RCC 7860 (cell line): ENCODE measurements around the gene PATZ1.

Experiments
- DNase-seq: peaks from one replicate; pipeline ENCODE4 v3.0.0-alpha.2; 2015; ENCODE audit warnings: low spot score
- FAIRE-seq: peaks from 2 replicates; lab custom pipeline; 2012; peaks lifted over from hg19 to GRCh38; lab: Jason Lieb, UNC

PATZ1 gene

DNA sequence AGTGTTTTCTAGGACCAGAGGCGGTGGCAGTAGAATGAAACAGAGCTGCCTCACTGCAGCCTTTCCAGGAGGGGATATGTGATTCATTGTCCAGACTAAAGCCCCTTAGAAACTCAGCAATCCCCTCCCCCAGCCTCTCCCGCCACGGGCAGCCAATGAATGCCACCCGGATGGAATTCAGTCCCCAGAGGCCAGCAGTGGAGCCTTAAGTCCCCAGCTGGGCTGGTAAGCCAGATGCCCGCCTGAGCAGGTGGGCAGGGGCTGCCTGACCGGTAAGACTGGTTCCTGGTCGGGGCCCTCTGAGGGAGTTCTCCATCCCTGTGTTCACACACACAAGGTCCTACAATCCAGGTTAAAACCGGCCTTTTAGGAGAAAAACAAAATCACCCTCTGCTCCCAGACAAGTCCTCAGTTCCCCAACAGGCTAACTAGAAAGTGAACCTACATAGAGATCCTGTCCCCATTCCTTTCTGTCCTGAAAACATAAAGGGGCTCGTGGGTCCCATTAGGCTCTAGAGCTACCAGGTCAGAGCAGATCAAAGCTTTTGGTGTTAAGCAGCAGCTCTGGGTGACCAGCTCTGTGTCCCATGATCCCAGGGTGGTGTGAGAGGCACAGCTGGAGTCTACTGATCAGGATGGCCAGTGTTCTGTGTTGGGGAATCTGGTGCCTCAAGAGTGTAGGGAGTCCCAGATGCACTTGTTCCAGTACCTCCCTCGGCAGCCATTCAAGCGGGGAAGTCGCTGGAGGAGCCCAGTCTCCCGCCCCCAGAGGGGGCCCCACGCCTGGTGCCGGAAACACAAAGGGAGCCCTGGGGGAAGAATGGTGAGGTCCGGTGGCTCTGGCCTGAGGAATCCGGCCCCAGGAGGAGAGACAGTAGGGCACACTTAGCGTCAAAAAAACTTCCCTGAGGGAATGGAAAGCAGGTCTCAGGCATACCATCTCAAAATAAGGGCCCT lies 2.6 kb downstream of the PATZ1 start:
- DNase-seq (no peak), FAIRE-seq (no peak)

DNA sequence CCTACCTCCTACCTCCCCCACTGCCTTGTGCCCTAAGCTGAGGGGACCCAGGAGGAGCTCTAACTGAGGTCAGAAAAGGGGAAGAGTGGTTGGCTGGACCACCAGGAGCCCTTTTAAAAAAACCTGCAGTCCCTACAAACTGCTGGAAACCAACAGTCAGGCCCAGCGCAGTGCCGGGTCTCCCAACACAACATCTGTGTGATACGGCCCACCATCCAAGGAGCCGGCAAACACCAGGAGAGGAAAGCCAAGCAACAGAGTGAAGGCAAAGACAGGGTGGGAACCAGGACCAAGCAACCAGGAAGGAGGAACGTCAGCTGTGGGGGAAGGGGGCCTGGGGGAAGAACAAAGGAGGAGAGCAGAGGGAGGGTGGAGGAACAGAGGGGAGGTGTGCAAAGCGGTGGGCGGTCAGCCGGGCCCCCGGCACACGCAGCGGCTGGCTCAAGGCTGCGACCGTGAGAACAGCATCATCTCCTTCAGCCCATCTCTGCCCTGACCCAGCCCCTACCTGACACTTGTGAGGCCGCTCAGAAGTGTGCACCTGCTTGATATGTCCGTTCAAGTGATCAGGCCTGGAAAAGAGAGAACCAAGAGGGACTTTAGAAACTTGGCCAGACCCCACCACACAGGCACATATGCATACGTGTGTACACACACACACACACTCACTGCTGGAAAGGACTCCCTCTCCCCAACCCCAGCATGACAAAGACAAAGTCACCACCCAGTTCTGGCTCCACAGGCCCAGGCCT lies 3.6 kb downstream of the PATZ1 start:
- DNase-seq (no peak), FAIRE-seq (no peak)

DNA sequence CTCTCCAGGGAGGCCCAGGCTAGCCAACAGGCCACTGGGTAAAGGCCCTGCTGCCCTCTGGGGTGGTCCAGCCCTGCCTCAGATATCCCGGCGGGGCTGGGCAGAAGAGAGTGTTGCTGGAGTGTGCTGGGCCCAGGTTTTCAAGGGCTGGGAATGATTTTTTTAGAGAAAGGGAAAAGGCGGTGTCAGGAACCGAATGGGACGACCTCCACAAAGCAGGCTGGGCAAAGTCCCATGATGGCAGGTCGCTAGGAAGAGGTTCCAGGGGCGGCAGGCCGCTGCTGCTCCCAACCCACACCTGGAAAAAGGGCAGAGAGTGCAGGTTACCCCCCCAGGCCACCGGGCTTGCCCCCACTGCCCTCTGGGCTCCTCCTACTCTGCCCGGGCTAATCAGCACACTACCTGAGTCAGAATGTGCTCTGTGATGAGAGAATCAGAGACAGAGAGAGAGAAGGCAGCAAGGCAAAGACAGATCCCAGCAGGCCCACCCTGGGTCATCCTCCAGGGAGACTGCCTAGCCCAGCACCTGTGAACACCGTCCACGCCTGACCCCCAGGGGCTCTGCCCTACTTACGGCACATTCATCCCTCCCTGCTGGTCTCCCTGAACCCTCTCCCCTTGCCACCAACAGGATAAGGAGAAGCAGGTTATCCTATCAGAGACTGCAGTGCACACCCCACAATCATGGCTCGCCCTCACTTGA lies 4.6 kb downstream of the PATZ1 start:
- DNase-seq, result no peak
- FAIRE-seq, result no peak

DNA sequence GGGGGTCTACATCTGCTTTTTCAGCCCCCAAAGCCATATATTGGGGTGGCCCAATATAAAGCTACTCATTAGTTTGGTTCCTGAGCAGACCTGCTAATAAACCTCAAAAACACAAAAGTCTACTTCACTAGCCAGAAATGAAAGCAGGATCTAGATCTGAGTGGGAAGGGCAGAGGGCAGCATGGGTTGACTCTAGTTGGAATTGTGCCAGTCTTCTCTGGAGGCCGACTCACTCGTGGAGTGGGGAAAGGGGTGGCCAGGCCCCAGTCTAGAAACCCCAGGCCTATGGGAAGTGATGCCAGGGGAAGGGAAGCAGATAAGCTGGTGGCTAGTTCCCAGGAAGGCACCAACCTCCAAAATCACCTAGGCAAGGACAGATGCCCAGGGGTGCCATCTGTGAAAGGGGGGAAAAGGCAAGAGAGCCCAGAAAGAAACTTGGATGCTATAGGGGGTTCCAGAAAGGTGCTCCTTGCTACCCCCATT lies 5.3 kb downstream of the PATZ1 start:
- FAIRE-seq, result no peak
- DNase-seq, result no peak

DNA sequence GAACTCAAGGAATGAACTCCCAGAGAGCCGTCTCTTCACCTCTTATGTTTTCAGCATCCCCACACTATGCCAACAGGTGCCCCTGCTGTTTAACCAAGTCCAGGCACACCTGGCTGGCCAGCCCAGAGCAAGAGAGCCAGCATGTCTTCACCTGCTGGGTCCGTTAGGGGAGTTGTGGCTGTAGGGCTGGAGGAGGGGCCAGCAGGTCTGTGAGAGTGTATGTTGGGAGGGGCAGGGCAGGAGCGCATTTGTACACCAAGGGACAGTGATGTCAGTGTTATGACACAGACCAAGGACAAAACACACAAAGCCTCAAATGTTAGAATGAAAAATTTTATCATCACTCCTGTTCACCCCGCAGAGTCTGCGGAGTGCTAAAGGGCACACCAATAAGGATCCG lies 5.8 kb downstream of the PATZ1 start:
- DNase-seq, result no peak
- no peak for FAIRE-seq

DNA sequence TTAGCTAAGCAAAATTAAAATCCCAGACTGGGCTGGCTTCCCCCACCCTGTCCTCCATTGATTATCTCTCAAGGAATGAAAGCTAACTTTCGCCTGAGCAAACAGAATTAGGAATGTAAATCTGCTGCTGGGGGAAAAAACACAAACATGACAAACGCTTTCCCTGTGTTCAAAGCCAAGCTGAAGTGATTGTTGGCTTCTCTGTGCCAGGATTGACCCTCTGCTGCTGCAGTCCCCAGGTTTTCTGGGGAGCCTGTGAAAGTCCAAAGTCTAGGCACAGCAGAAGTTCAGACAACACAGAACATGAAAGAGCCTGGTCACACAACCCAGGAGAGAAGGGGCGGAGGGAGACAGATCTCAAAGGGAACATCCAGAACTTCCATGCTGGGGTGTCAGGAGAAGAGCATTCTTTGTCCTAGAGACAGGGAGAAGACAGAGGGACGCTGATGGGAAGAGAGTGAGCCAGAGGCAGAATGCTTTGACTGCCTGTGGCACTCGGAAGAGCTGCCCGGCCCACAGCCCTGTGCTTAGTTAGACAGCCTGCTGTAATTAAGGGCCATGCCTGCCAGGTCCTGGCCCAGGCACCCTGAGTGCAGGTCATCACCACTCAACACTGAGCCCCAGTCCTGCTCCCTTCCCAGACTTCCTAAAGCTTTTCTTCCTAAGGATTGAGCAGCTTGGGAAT lies 6.9 kb downstream of the PATZ1 start:
- FAIRE-seq (no peak), DNase-seq (no peak)

DNA sequence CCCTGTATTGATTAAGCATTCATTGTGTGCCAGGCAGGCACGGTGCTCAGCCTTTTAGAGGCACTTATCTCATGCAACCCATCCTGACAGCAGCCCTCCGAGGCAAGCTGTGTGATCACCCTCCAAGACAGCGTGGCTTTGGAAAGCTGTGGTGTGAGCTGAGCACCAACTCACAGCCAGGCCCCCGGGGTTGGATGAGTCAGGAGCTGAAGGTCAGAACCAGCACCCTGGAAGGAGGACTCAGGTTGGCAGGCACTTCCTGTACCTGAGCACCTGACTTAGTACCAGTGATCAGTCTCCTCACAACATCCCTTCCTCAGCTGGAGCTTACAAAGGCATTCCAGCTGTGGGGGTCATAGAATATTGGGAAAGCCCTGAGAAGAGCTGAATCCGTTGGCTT lies 9.0 kb downstream of the PATZ1 start:
- DNase-seq, result no peak
- FAIRE-seq, result no peak

DNA sequence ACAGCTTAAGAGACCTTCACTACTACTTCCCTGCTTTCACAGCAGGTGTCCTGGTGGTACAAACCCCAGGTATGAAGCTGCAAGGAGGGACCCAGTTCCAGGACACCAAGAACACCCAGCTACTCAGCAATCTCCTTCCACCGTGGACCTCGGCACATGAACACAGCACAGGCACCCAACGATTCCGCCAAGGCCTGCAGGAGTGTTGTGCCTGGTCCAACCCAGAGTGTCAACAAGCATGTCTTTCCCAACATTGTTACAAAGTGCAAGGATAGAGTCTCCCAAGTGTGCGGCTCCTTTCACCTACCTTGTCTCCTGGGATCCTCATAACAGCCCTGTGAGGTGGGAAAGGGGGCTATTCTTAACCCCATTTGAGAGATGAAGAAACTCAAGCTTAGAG lies 11.8 kb downstream of the PATZ1 start:
- DNase-seq, result no peak
- FAIRE-seq, result no peak

DNA sequence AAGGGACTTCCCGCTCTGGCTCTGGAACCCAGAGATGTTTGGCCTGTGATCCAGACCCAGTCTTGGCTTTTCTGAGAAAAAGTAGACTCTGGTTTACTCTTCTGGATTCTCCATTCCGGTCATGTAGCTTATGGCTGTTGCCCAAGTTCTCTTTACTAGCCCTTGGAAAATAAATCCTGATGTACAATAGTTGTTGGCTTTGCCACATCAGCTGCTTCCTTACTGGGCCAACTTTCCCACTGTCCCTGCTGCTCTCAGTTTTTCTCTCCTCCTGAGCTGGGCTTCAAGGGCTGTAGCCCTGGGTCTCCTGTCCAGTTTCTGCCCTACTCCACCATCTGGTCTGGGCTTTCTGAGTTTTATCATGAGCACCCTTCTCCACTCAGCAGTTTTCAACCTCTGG lies 12.5 kb downstream of the PATZ1 start:
- FAIRE-seq (no peak), DNase-seq (no peak)

DNA sequence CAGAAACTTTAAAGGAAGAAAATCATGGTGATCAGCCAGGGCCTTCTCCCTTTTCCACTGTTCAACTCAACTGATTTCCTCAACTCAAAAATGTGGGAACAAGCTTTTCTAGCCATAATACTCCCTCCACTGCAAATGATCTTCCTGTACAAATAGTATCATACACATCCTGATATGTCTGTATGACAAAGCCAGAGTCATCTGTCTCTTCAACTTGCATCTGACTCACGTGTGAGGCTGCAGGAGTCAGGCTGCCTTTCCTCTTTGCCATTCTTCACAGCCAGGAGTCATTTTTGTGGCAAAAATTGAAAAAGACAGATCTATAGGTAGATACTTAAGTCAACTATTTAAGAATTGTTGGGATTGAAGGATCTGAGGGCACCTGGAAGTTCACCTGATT lies 13.3 kb downstream of the PATZ1 start:
- FAIRE-seq (no peak), DNase-seq (no peak)

DNA sequence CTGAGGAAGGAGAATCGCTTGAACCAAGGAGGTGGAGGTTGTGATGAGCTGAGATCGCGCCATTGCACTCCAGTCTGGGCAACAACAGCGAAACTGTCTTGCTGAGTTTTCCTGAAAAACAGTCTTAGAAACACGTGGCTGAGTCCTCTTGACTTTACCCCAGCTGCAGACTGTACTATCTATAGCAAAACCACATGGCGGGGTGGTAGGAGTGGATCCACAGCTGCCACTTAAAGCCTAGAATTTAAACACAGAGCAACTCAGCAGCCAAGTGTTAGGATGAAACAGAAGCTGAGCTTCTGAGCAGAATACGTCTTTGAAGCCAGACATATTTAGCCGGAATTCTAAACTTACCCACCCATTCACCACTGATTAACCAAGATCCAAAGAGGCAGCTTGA lies 14.1 kb downstream of the PATZ1 start:
- FAIRE-seq (no peak), DNase-seq (no peak)

DNA sequence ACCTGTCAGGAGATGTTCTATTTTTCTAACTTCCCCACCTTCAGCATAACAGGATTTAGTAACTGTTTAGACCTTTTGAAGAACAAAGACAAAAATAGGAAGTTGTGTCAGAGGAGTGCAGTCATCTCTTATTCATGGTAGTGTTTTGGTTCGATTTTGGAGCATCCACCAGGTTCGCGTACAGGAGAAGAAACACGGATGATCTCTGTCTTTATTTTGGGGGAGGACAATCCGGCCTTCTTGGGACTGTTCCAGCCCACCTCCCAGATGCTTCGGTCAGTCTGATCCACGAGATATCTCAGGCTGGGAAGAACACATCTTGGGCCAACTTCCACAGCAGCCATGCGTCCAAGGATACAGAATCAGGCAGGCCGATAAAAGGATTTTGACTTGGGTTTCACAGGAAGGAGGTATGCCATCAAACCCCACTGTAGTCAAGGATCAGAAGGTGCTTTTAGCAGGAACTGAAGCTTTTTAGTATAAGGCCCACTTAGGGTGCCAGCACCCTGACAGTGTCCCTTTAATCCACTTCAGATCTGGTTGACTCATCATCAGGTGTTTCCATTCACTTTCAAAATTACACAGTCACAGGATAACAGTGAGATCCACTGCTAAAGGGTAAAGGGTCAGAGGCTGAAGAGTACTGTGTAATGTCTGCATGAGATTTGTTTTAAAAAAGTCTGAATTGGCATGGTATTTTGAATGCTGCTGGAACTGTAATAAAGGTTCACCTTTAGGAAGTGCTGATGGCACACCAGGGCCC lies 16.5 kb downstream of the PATZ1 start:
- FAIRE-seq, result no peak
- no peak for DNase-seq

DNA sequence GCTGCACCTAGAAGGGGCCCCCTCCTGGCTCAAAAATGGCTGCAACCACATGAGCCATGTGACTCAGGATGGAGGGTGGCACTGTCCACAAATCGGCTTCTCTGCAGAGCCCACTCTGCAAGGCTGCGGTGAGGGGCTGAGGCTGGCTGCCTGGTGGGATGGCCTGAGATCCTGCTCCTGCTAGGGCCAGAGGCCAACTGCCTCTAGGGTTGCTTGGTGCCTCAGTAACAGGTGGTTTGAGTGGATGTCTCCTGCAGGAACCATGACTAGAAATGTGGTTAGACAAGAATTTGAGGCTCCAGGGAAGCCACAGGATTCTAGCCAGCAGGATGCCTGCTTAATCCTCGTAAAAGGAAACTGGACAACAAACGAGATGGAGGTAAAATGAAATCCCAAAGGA lies 17.1 kb downstream of the PATZ1 start:
- no peak for FAIRE-seq
- DNase-seq, result no peak

DNA sequence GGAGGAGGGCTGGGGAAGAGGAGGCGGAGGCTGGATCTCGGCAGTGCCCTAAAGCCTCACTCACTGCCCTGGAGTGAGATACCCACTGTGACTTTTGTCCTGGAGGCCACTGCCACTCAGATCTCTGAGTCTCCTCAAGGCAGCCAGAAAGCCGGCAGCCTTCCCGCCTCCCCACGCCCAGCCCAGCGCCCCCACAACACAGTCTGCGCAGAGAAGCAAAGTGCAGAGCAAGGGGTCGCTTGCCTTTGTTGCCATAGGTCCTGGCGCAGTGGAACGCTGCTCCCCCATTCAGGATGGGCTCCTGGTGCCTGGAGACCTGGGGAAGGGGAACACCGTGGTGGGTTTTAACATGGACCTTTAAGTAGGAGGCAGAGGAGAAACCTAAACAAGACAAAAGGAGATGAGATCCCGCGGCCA lies 17.6 kb downstream of the PATZ1 start:
- no peak for FAIRE-seq

DNA sequence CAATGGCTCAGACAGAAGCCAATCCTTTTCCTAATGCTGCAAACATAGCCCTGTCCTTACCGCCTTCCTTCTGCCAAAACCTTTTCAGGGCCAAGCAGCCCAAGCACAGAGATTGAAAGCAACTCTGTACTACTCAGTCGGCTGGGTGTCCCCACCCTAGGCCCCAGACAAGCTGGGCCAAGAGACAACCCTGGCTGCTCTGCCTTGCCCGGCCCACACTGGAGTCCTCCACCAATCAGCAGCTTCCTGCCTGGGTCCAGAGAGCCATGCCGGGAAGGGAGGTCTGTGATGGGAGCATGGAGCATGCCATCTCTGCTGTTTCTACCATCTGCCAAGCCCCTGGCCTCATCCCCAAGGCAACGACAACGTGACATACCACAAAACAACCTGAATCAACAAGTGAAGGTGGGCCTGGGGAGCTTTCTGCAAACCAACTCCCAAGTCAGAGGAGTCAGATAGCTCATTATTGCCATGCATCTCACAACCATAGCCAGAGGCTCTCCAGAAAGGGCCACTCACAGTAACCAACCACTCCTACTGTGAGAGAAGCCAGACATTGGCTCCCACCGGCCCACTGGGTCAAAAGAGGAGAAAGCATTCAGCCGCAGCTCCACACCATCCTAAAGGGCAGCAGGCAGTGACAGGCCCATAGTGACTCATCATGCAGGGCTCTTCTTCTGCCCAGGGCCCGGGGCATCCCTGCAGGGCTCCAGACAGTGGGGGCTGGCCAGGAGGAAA lies 18.2 kb downstream of the PATZ1 start:
- DNase-seq (no peak), FAIRE-seq (no peak)

More for the DNA sequence above, 17.6 kb downstream of the PATZ1 start:
- DNase-seq, result no peak

DNA sequence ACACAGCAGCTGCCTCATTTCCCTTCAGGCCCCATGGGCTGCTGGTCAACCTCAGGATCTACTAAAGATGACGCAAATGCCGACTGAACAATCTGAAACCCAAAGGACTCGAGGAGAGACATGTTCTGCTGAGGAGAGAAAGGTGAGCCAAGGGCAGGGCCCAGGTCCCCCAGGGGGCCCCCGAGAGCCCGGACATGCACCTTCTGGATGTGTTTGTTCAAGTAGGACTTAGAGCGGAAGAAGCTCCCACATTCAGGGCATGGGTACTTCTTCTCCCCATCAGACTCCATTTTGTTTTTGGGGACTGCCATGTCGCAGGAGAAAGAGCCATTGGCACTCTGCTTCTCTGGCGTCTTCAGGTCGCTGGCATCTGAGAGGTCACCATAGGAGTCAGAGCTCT lies 19.3 kb downstream of the PATZ1 start:
- FAIRE-seq (no peak), DNase-seq (no peak)

DNA sequence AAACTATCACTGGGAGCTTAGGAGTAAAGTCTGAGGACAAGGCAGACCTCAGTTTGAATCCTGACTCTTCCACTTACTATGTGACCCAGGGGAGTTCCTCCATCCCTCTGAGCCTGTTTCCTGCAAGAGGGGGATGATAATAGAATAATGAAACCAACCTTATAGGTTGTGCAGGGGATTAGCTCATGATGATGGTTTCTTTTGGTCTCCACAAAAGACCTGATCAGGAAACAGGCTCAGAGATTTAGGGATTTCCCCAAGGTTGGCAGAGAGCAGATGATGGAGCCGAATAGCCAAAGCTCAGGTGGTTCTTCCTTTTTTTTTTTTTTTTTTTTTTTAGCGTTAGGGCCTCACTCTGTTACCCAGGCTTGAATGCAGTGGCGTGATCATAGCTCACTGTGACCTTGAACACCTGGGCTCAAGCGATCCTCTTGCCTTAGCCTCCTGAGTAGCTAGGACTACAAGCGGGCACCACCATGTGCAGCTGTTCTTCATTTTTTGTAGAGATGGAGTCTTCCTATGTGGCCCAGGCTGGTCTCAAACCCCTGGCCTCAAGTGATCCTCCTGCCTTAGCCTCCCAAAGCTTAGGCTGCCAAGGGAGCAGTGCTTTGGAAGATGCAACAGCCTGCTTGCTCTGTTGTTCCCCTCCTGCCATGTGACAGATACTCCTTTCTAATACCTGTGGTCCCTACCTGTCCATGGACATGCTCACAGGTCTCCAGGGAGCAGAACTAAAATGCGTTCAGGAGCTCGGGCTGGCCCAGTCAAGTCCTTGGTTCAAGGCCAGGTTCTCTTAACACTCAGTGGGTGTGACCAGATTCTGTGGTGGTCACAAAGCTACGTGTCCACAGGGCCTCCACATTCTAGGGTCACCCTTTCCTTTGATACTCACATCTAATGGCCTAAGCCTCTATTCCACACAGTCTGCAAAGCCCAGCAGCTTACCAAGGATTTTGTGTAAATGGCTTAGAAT lies 22.3 kb downstream of the PATZ1 start:
- DNase-seq (no peak), FAIRE-seq (no peak)

DNA sequence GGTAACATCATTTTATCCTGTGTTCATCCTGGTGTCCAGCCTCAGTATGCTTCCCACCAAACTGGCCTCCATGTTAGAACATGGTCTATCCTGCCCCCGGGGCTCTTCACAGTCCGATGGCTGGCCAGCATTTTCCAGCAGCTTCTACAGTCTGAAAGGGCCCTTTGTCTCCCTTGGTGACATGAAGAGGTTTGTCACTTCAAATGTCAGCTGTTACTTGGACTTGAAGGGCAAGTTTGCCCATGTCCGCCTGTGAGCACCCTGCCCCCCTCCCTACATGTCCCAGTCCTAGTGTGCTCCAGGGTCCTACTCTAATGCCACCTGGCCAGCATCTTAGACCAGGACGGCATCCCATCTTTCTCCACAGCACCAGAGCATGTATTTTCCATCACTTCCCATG lies 24.7 kb downstream of the PATZ1 start:
- FAIRE-seq, result no peak
- no peak for DNase-seq
